Measurements from ENCODE around the gene CRIP2. TPM values are rescaled to one million over a fixed set of nuclear protein-coding genes. Genes with fewer than 3 reads are reported as not detected.

The CRIP2 gene
- total and polyA plus RNA-seq, 2 donors (not counting 3 experiments of a cell fraction or from before 2014, with no cell fraction given): 322 to 954 TPM

- H3K9ac ChIP-seq (replicated peaks; ENCODE audit: extremely low read depth, insufficient read depth, low read length): no peak overlapping the region
- H3K36me3 ChIP-seq (ENCODE audit: control insufficient read depth in 2 of 2, extremely low read depth in 1 of 2, insufficient read depth in 2 of 2, low read length in 2 of 2): peaks cover 10 to 51% of the 10 kb centered on the region in 2 experiments
- DNase-seq (ENCODE audit: low read depth, low spot score) (no peak), FAIRE-seq (no peak)
- H3K4me1 ChIP-seq (ENCODE audit: control insufficient read depth, extremely low read depth, insufficient read depth, low read length): no peaks in the 10 kb centered on the region
- H3K27ac ChIP-seq (ENCODE audit: insufficient read depth, low read depth, low read length): no peak overlapping the region
- H3K9me1 ChIP-seq (replicated peaks; ENCODE audit: control insufficient read depth, extremely low read depth, insufficient read depth, low read length): no peaks in the 10 kb centered on the region
- no peaks in the 10 kb centered on the region for H4K20me1 ChIP-seq (replicated peaks; ENCODE audit: control insufficient read depth, extremely low read depth, insufficient read depth, low read length)
- no peak for TF ChIP-seq POLR2AphosphoS5 (IDR thresholded peaks at IDR 0.05; ENCODE audit: insufficient read depth, low read depth, low read length)
- no peak for TF ChIP-seq POLR2A (IDR thresholded peaks at IDR 0.05; ENCODE audit: low read depth, low read length)
- TF ChIP-seq EZH2 (IDR thresholded peaks at IDR 0.05; ENCODE audit: borderline replicate concordance, low read depth, low read length, severe bottlenecking): no peak
- TF ChIP-seq FOS (IDR thresholded peaks at IDR 0.05; ENCODE audit: borderline replicate concordance, insufficient read depth, low read length): no peak
- TF ChIP-seq GATA2 (IDR thresholded peaks at IDR 0.05; ENCODE audit: insufficient read depth, insufficient read length, low read depth, low read length): no peak
- TF ChIP-seq CTCF (IDR thresholded peaks at IDR 0.05; ENCODE audit: extremely low read depth in 1 of 2, insufficient read depth in 1 of 2, low read depth in 1 of 2, low read length in 2 of 2): no peak
- TF ChIP-seq, protein P1, sequence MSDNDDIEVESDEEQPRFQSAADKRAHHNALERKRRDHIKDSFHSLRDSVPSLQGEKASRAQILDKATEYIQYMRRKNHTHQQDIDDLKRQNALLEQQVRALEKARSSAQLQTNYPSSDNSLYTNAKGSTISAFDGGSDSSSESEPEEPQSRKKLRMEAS (IDR thresholded peaks at IDR 0.05; ENCODE audit: insufficient read depth, insufficient read length): no peak
- no peak overlapping the region for H2AFZ ChIP-seq (ENCODE audit: low read depth, low read length)
- H3K27me3 ChIP-seq (ENCODE audit: control insufficient read depth in 2 of 2, insufficient read depth in 2 of 2, low read length in 2 of 2): no peaks in the 10 kb centered on the region
- BruUV-seq (replicated peaks): no TSS peak
- intact Hi-C loops (cut with micrococcal nuclease) (no loop called here), dilution Hi-C loops (cut with MboI; ENCODE audit: extremely low pct_ligation_motif_present, low sequenced_read_pairs) (no loop called here)
- no peaks in the 10 kb centered on the region for H3K79me2 ChIP-seq (ENCODE audit: control insufficient read depth, insufficient read depth, low read length)
- no peak overlapping the region for H3K4me3 ChIP-seq (replicated peaks in 1 of 3; ENCODE audit: insufficient read depth in 1 of 3, low read depth in 1 of 3, low read length in 3 of 3)
- H3K4me2 ChIP-seq (ENCODE audit: insufficient read depth, low read length): no peak overlapping the region
- H3K9me3 ChIP-seq (replicated peaks; ENCODE audit: control insufficient read depth, insufficient read depth, low read length): no peaks in the 10 kb centered on the region
- ChIA-PET POLR2A (no interaction called here), CTCF (interaction anchor here (1.2 to 6.3 kb wide), 2 partner anchors 9 to 14 kb away, joined by 3 to 53 read pairs; no protein-coding TSS in a partner anchor)
Observed at GRCh38 chr14:105467249-105467941, 7.2 kb upstream of the CRIP2 start.

Measured in endothelial cell of umbilical vein (primary cell).